T-helper 17 cell (primary cell): Measurements from ENCODE around the gene NECTIN2. TPM values are rescaled to one million over a fixed set of nuclear protein-coding genes. Genes with fewer than 3 reads are reported as not detected.
A peak's percentile ranks its signal among the peaks of the same experiment; 100 is the strongest.
"Not testable (repeated sequence)": the region's sequence is repeated elsewhere in the genome, so short reads cannot be mapped to it uniquely, and the experiment has no call there.

ENCODE experiments used
- ATAC-seq: fragments of 150-1000 bp; cut with Tn5 transposase; 2 replicates; pipeline ENCODE4 v1.10.0; 2021; ENCODE audit warnings: mild to moderate bottlenecking, moderate library complexity
- DNase-seq, 3 donors: peaks; one replicate each; pipeline versions ENCODE4 v3.0.0 to v3.0.0-alpha.2; 2020 to 2021
- H3K9me3 ChIP-seq: one replicate; pipeline ENCODE4 v1.7.0; 2013; ENCODE audit warnings: low read length, mild to moderate bottlenecking; ENCODE audit not compliant: control insufficient read depth, poor library complexity, severe bottlenecking
- H3K27ac Mint-ChIP-seq: one replicate; pipeline ENCODE4 v1.8.0; 2022; ENCODE audit warnings: mild to moderate bottlenecking, moderate library complexity, mixed read lengths
- H3K27me3 Mint-ChIP-seq: one replicate; pipeline ENCODE4 v1.8.0; 2022; ENCODE audit warnings: mixed read lengths
- H3K36me3 Mint-ChIP-seq: one replicate; pipeline ENCODE4 v1.8.0; 2022; ENCODE audit warnings: low read depth, mixed read lengths
- H3K4me1 Mint-ChIP-seq: one replicate; pipeline ENCODE4 v1.8.0; 2022; ENCODE audit warnings: mild to moderate bottlenecking, mixed read lengths
- H3K4me3 Mint-ChIP-seq: one replicate; pipeline ENCODE4 v1.8.0; 2022; ENCODE audit warnings: mild to moderate bottlenecking, moderate library complexity, mixed read lengths
- total RNA-seq, 4 donors: library from RNA in 2 of 4; stranded (reverse) in 2 of 4; gene quantifications; one replicate each; pipeline ENCODE4 v1.2.3 and lab custom pipeline; 2022 to 2026

NECTIN2 gene
- total RNA-seq, 2 donors from 2014 or later: 2.5 to 5.2 TPM

- H3K27me3 Mint-ChIP-seq: peaks cover 5% of the 10 kb centered on the region
- ATAC-seq: no peak
- no peak for DNase-seq
- no peak overlapping the region for H3K27ac Mint-ChIP-seq
- H3K36me3 Mint-ChIP-seq: no peaks in the 10 kb centered on the region
- no peaks in the 10 kb centered on the region for H3K9me3 ChIP-seq
- H3K4me1 Mint-ChIP-seq: peaks cover 16% of the 10 kb centered on the region
- no peak overlapping the region for H3K4me3 Mint-ChIP-seq
Measured at GRCh38 chr19:44886141-44886540, 40.0 kb downstream of the NECTIN2 start.

- H3K36me3 Mint-ChIP-seq: no peaks in the 10 kb centered on the region
- no peak for ATAC-seq
Measured at GRCh38 chr19:44887648-44888047, 41.6 kb downstream of the NECTIN2 start.

GRCh38 chr19:44888335-44888734, 42.2 kb downstream of the NECTIN2 start:
- not testable (repeated sequence) for H3K36me3 Mint-ChIP-seq, H3K27me3 Mint-ChIP-seq, H3K27ac Mint-ChIP-seq, DNase-seq, H3K9me3 ChIP-seq, ATAC-seq
- H3K4me3 Mint-ChIP-seq: peak overlapping the region; percentile 49
- peaks cover 30% of the 10 kb centered on the region for H3K4me1 Mint-ChIP-seq

More at GRCh38 chr19:44887648-44888047, 41.6 kb downstream of the NECTIN2 start:
- peaks cover 26% of the 10 kb centered on the region for H3K4me1 Mint-ChIP-seq
- H3K27me3 Mint-ChIP-seq: no peaks in the 10 kb centered on the region
- no peaks in the 10 kb centered on the region for H3K9me3 ChIP-seq
- H3K4me3 Mint-ChIP-seq: no peak overlapping the region
- no peak for DNase-seq
- H3K27ac Mint-ChIP-seq: no peak overlapping the region

- no peaks in the 10 kb centered on the region for H3K27me3 Mint-ChIP-seq
- H3K9me3 ChIP-seq: no peaks in the 10 kb centered on the region
- DNase-seq: no peak
- peak overlapping the region; percentile 88 for H3K4me3 Mint-ChIP-seq
- H3K36me3 Mint-ChIP-seq: no peaks in the 10 kb centered on the region
- no peak for ATAC-seq
- peak overlapping the region; percentile 68 for H3K27ac Mint-ChIP-seq
- H3K4me1 Mint-ChIP-seq: peaks cover 30% of the 10 kb centered on the region
Measured at GRCh38 chr19:44889830-44890365, 43.8 kb downstream of the NECTIN2 start.

GRCh38 chr19:44890366-44891015, 44.4 kb downstream of the NECTIN2 start:
- DNase-seq (peak in 1 of 3 donors; percentile 99), ATAC-seq (peak; percentile 83)
- Mint-ChIP-seq H3K36me3 (no peaks in the 10 kb centered on the region), H3K4me1 (peaks cover 30% of the 10 kb centered on the region), H3K27ac (peak overlapping the region; percentile 68), H3K27me3 (no peaks in the 10 kb centered on the region), H3K4me3 (peak overlapping the region; percentile 88)
- no peaks in the 10 kb centered on the region for H3K9me3 ChIP-seq

- ATAC-seq (no peak), DNase-seq (peak; percentile 19 to 100 (median 99))
- H3K27me3 Mint-ChIP-seq: no peaks in the 10 kb centered on the region
- peak within 1 kb of the TSS; percentile 91 for H3K4me3 Mint-ChIP-seq
- peak within 1 kb of the TSS; percentile 75 for H3K27ac Mint-ChIP-seq
- peaks cover 4% of the 10 kb centered on the region for H3K36me3 Mint-ChIP-seq
- no peaks in the 10 kb centered on the region for H3K9me3 ChIP-seq
- peaks cover 30% of the 10 kb centered on the region for H3K4me1 Mint-ChIP-seq
Measured at GRCh38 chr19:44891016-44891882, 45.2 kb downstream of the NECTIN2 start, which contains the start of gene TOMM40. TSS of gene TOMM40 (plus strand) at chr19:44891254. CDS start at chr19:44891416, 162 bp downstream.

GRCh38 chr19:44892932-44893331, 46.8 kb downstream of the NECTIN2 start:
- Mint-ChIP-seq H3K4me1 (peaks cover 25% of the 10 kb centered on the region), H3K36me3 (peaks cover 4% of the 10 kb centered on the region), H3K27me3 (no peaks in the 10 kb centered on the region), H3K4me3 (peak overlapping the region; percentile 91), H3K27ac (peak overlapping the region; percentile 75)
- ATAC-seq (no peak), DNase-seq (no peak)
- H3K9me3 ChIP-seq: no peaks in the 10 kb centered on the region

GRCh38 chr19:44893332-44894051, 47.4 kb downstream of the NECTIN2 start:
- Mint-ChIP-seq H3K36me3 (peaks cover 4% of the 10 kb centered on the region), H3K27me3 (no peaks in the 10 kb centered on the region), H3K4me1 (peaks cover 25% of the 10 kb centered on the region), H3K4me3 (no peak overlapping the region), H3K27ac (peak overlapping the region; percentile 75)
- DNase-seq (no peak), ATAC-seq (no peak)
- H3K9me3 ChIP-seq: no peaks in the 10 kb centered on the region

- no peak overlapping the region for H3K27ac Mint-ChIP-seq
Measured at GRCh38 chr19:44894052-44894400, 47.9 kb downstream of the NECTIN2 start.

GRCh38 chr19:44894946-44895345, 48.8 kb downstream of the NECTIN2 start:
- H3K4me3 Mint-ChIP-seq: no peak overlapping the region
- DNase-seq: no peak
- H3K36me3 Mint-ChIP-seq: peaks cover 4% of the 10 kb centered on the region
- no peaks in the 10 kb centered on the region for H3K9me3 ChIP-seq
- H3K4me1 Mint-ChIP-seq: peaks cover 22% of the 10 kb centered on the region
- no peaks in the 10 kb centered on the region for H3K27me3 Mint-ChIP-seq
- ATAC-seq: no peak
- peak overlapping the region; percentile 61 for H3K27ac Mint-ChIP-seq

More at GRCh38 chr19:44894052-44894400, 47.9 kb downstream of the NECTIN2 start:
- peaks cover 4% of the 10 kb centered on the region for H3K36me3 Mint-ChIP-seq
- H3K4me3 Mint-ChIP-seq: no peak overlapping the region
- no peaks in the 10 kb centered on the region for H3K9me3 ChIP-seq
- DNase-seq (no peak), ATAC-seq (no peak)
- H3K27me3 Mint-ChIP-seq: no peaks in the 10 kb centered on the region
- H3K4me1 Mint-ChIP-seq: peaks cover 24% of the 10 kb centered on the region

GRCh38 chr19:44897835-44898234, 51.7 kb downstream of the NECTIN2 start:
- no peak overlapping the region for H3K4me3 Mint-ChIP-seq
- H3K27ac Mint-ChIP-seq: no peak overlapping the region
- no peaks in the 10 kb centered on the region for H3K27me3 Mint-ChIP-seq
- ATAC-seq: no peak
- H3K36me3 Mint-ChIP-seq: peaks cover 9% of the 10 kb centered on the region
- no peaks in the 10 kb centered on the region for H3K9me3 ChIP-seq
- H3K4me1 Mint-ChIP-seq: peaks cover 3% of the 10 kb centered on the region
- DNase-seq: no peak

- Mint-ChIP-seq H3K4me1 (no peaks in the 10 kb centered on the region), H3K27ac (no peak overlapping the region), H3K27me3 (no peaks in the 10 kb centered on the region), H3K4me3 (no peak overlapping the region), H3K36me3 (peaks cover 9% of the 10 kb centered on the region)
- DNase-seq (no peak), ATAC-seq (no peak)
- H3K9me3 ChIP-seq: no peaks in the 10 kb centered on the region
Measured at GRCh38 chr19:44900328-44901244, 54.5 kb downstream of the NECTIN2 start.
